Uterus (tissue), 4 donors: Measurements from ENCODE around the gene CAPN1. TPM values are rescaled to one million over a fixed set of nuclear protein-coding genes. Genes with fewer than 3 reads are reported as not detected.
A peak's percentile ranks its signal among the peaks of the same experiment; 100 is the strongest.

Experiments
- DNase-seq, 2 donors: peaks; one replicate each; pipeline ENCODE4 v3.0.0-alpha.2; 2019 to 2020
- H3K27ac ChIP-seq, 2 donors: fragments of 200-600 bp; sonication (generic); 1 replicate in 1 of 2; 2 replicates in 1 of 2; pipeline ENCODE4 v1.5.1; 2016 to 2018
- H3K27me3 ChIP-seq, 2 donors: fragments of 200-600 bp; sonication (generic); one replicate each; pipeline ENCODE4 v1.5.1; 2018 to 2019; ENCODE audit warnings: control low read depth in 1 of 2
- H3K36me3 ChIP-seq, 2 donors: fragments of 200-600 bp; sonication (generic); one replicate each; pipeline ENCODE4 v1.5.1; 2019; ENCODE audit warnings: control low read depth in 1 of 2
- H3K4me1 ChIP-seq, 2 donors: fragments of 200-600 bp; sonication (generic); one replicate each; pipeline ENCODE4 v1.5.1; 2018 to 2019; ENCODE audit warnings: control low read depth in 1 of 2
- H3K4me3 ChIP-seq, 2 donors: fragments of 200-600 bp; sonication (generic); 1 replicate in 1 of 2; 2 replicates in 1 of 2; pipeline ENCODE4 v1.5.1; 2018 to 2019; ENCODE audit warnings: mild to moderate bottlenecking in 1 of 2
- H3K9me3 ChIP-seq, 2 donors: fragments of 200-600 bp; sonication (generic); one replicate each; pipeline ENCODE4 v1.5.1; 2019; ENCODE audit warnings: control low read depth in 1 of 2
- POLR2A ChIP-seq, 2 donors: fragments of 450-650 bp; IDR thresholded peaks; one replicate each; pipeline ENCODE4 v1.6.1; 2016; ENCODE audit warnings: antibody characterized with exemption in 2 of 2, mild to moderate bottlenecking in 1 of 2, moderate library complexity in 1 of 2
- intact Hi-C: fragments of 100-400 bp; cut with DNase I; formaldehyde crosslinking; loops from one replicate; pipeline ENCODE4 v1.15.1; 2023; ENCODE audit warnings: low total_unique reads
- total RNA-seq, 4 donors: library from RNA; depleted of rRNA in 3 of 4; stranded (reverse); fragments of >200 nt in 3 of 4; gene quantifications; one replicate each; pipeline versions ENCODE4 v1.1.0 to v1.2.4, GENCODE V29; 2014 to 2023
- TF ChIP-seq, protein P1 (sequence below), 4 experiments: fragments of 200-600 bp in 2 of 4; fragments of 450-650 bp in 2 of 4; sonication (generic) in 2 of 4; IDR thresholded peaks; one replicate each; pipeline ENCODE4 v1.5.1; 2016 to 2019; ENCODE audit warnings: antibody characterized with exemption in 4 of 4, mild to moderate bottlenecking in 2 of 4, moderate library complexity in 1 of 4
- donor health status: DM: yes; HTN: yes; CAD: no.

CAPN1 gene
- total RNA-seq, 4 donors from 2014 or later = 122 to 174 (median 157) TPM

DNA sequence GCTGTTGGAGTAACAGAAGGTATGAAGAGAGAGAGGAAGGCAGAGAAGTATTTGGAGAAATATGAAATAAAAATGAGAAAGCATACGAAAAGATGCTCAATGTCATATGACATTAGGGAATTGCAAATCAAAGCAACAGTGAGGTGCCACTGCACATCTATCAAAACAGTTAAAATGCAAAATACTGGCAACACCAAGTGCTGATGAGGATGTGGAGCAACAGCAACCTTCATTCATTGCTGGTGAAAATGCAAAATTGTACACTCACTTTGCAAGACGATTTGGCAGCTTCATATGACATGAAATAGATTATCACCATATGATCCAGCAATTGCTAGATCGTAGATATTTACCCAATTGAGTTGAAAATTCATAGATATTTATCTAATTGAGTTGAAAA, 21.1 kb upstream of the CAPN1 start:
- no peaks in the 10 kb centered on the region for H3K36me3 ChIP-seq
- H3K9me3 ChIP-seq = no peaks in the 10 kb centered on the region
- TF ChIP-seq POLR2A (IDR thresholded peaks at IDR 0.05) = no peak
- TF ChIP-seq, protein P1, sequence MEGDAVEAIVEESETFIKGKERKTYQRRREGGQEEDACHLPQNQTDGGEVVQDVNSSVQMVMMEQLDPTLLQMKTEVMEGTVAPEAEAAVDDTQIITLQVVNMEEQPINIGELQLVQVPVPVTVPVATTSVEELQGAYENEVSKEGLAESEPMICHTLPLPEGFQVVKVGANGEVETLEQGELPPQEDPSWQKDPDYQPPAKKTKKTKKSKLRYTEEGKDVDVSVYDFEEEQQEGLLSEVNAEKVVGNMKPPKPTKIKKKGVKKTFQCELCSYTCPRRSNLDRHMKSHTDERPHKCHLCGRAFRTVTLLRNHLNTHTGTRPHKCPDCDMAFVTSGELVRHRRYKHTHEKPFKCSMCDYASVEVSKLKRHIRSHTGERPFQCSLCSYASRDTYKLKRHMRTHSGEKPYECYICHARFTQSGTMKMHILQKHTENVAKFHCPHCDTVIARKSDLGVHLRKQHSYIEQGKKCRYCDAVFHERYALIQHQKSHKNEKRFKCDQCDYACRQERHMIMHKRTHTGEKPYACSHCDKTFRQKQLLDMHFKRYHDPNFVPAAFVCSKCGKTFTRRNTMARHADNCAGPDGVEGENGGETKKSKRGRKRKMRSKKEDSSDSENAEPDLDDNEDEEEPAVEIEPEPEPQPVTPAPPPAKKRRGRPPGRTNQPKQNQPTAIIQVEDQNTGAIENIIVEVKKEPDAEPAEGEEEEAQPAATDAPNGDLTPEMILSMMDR (IDR thresholded peaks at IDR 0.05) = no peak
- no peaks in the 10 kb centered on the region for H3K4me1 ChIP-seq
- DNase-seq = no peak
- intact Hi-C loops = no loop called here
- no peaks in the 10 kb centered on the region for H3K27me3 ChIP-seq
- H3K27ac ChIP-seq = no peak overlapping the region
- no peak overlapping the region for H3K4me3 ChIP-seq

DNA sequence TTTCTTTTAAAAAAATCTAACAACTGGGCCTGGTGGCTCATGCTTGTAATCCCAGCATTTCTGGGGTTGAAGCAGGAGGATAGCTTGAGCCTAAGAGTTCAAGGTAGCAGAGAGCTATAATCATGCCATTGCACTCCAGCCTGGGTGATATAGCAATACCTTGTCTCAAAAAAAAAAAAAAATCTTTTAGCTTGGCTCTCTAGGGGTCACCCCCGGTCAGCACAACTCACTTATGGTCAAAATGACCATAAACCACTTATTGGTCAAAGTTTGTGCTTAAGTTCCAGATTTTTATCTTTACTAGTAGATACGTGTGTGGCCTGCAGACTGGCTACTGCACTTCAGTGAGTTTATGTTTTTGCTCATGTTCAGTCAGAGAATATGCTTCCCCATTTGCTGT, 18.0 kb upstream of the CAPN1 start:
- TF ChIP-seq, protein P1 (IDR thresholded peaks at IDR 0.05) = no peak
- no peak for TF ChIP-seq POLR2A (IDR thresholded peaks at IDR 0.05)
- Histone ChIP-seq H3K27ac (no peak overlapping the region), H3K27me3 (no peaks in the 10 kb centered on the region), H3K9me3 (no peaks in the 10 kb centered on the region), H3K4me1 (no peaks in the 10 kb centered on the region), H3K4me3 (no peak overlapping the region), H3K36me3 (no peaks in the 10 kb centered on the region)
- intact Hi-C loops = no loop called here
- DNase-seq = no peak

- Histone ChIP-seq H3K4me3 (peak overlapping the region in 1 of 2 donors; percentile 19), H3K9me3 (no peaks in the 10 kb centered on the region), H3K36me3 (no peaks in the 10 kb centered on the region), H3K27me3 (no peaks in the 10 kb centered on the region), H3K27ac (peak overlapping the region; percentile 10 to 49), H3K4me1 (no peaks in the 10 kb centered on the region)
- intact Hi-C loops = no loop called here
- TF ChIP-seq POLR2A (IDR thresholded peaks at IDR 0.05) = no peak
- TF ChIP-seq, protein P1 (IDR thresholded peaks at IDR 0.05) = no peak
- DNase-seq = no peak
Measured at GRCh38 chr11:65165410-65166317, 16.1 kb upstream of the CAPN1 start.

DNA sequence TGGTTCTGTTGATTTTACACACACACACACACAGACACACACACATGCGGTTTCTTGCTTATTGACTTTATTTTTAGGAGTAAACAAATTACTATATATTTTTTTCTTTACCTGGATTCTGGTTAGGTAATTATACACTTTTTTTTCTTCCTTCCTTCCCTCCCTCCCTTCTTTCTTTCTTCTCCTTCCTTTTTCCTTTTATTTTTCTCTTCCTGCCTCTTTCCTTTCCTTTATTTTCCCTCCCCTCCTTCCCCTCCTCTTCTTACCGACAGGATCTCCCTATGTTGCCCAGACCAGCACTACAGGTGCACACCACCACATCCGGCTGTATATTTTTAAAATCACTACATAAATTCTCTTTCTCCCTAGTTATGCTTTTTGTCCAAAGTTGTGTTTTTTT, 14.8 kb upstream of the CAPN1 start:
- no peak for TF ChIP-seq POLR2A (IDR thresholded peaks at IDR 0.05)
- TF ChIP-seq, protein P1 (IDR thresholded peaks at IDR 0.05) = no peak
- Histone ChIP-seq H3K27me3 (no peaks in the 10 kb centered on the region), H3K4me1 (no peaks in the 10 kb centered on the region), H3K9me3 (no peaks in the 10 kb centered on the region), H3K36me3 (no peaks in the 10 kb centered on the region), H3K4me3 (no peak overlapping the region), H3K27ac (no peak overlapping the region)
- no peak for DNase-seq
- intact Hi-C loops = no loop called here

DNA sequence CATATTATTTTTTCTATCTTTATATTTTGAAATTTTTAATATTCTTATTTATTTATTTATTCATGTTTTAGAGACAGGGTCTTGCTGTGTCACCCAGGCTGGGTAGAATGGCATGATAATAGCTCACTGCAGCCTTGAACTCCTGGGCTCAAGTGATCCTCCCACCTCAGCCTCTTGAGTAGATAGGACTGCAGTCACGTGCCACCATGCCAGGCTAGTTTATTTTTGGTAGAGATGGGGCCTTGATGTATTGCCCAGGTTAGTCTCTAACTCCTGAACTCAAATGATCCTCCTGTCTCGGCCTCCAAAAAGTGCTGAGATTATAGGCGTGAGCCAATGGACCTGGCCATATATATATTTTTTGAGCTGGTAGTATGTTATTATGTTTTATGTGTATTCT, 14.1 kb upstream of the CAPN1 start:
- no peak for DNase-seq
- H3K27ac ChIP-seq = no peak overlapping the region
- intact Hi-C loops = no loop called here
- no peak for TF ChIP-seq POLR2A (IDR thresholded peaks at IDR 0.05)
- TF ChIP-seq, protein P1 (IDR thresholded peaks at IDR 0.05) = no peak
- H3K27me3 ChIP-seq = no peaks in the 10 kb centered on the region
- H3K4me3 ChIP-seq = no peak overlapping the region
- no peaks in the 10 kb centered on the region for H3K4me1 ChIP-seq
- H3K9me3 ChIP-seq = no peaks in the 10 kb centered on the region
- no peaks in the 10 kb centered on the region for H3K36me3 ChIP-seq
